Neural cell (in vitro differentiated cells): ENCODE measurements around the gene ARID3A. TPM values are rescaled to one million over a fixed set of nuclear protein-coding genes. Genes with fewer than 3 reads are reported as not detected.

Experiments used
- H2AFZ ChIP-seq: fragments of 200-600, 300-800 bp; sonication (generic), shearing (Covaris generic); 2 replicates; pipeline ENCODE4 v1.6.0; 2014; ENCODE audit warnings: low read depth, mild to moderate bottlenecking, antibody characterized with exemption, low read length, moderate library complexity
- H3F3A ChIP-seq: fragments of 200-600 bp; shearing (Covaris generic); 2 replicates; pipeline ENCODE4 v1.6.1; 2016; ENCODE audit warnings: mild to moderate bottlenecking, moderate library complexity, mixed read lengths, antibody characterized with exemption, low read length; ENCODE audit not compliant: insufficient read depth, poor library complexity, severe bottlenecking
- H3K27ac ChIP-seq: fragments of 200-600, 300-800 bp; sonication (generic), shearing (Covaris generic); 2 replicates; pipeline ENCODE4 v1.5.1; 2014; ENCODE audit warnings: mild to moderate bottlenecking, low read length, moderate library complexity
- H3K27me3 ChIP-seq: fragments of 300-800, 200-600 bp; sonication (generic), shearing (Covaris generic); 2 replicates; pipeline ENCODE4 v1.6.0; 2014; ENCODE audit warnings: mild to moderate bottlenecking, low read depth, low read length, moderate library complexity; ENCODE audit not compliant: insufficient read depth
- H3K36me3 ChIP-seq: fragments of 300-800, 200-600 bp; sonication (generic), shearing (Covaris generic); 2 replicates; pipeline ENCODE4 v1.5.1; 2014; ENCODE audit warnings: mild to moderate bottlenecking, antibody characterized with exemption, low read length, moderate library complexity; ENCODE audit not compliant: insufficient read depth
- H3K4me2 ChIP-seq: fragments of 300-800, 200-600 bp; sonication (generic), shearing (Covaris generic); 2 replicates; pipeline ENCODE4 v1.6.0; 2014; ENCODE audit warnings: mild to moderate bottlenecking, low read length
- H3K4me3 ChIP-seq: fragments of 300-800, 200-600 bp; sonication (generic), shearing (Covaris generic); 2 replicates; pipeline ENCODE4 v1.5.1; 2014; ENCODE audit warnings: mild to moderate bottlenecking, low read length, moderate library complexity
- H3K79me2 ChIP-seq: fragments of 200-600 bp; shearing (Covaris generic); replicated peaks from 2 replicates; pipeline ENCODE4 v1.6.0; 2014; ENCODE audit warnings: mild to moderate bottlenecking, low read length, moderate library complexity; ENCODE audit not compliant: insufficient read depth
- H3K9ac ChIP-seq: fragments of 300-800, 200-600 bp; sonication (generic), shearing (Covaris generic); 2 replicates; pipeline ENCODE4 v1.6.1; 2016; ENCODE audit warnings: mild to moderate bottlenecking, low read length, mixed read lengths
- H3K9me2 ChIP-seq: fragments of 200-600 bp; shearing (Covaris generic); 2 replicates; pipeline ENCODE4 v1.6.1; 2016; ENCODE audit warnings: mild to moderate bottlenecking, low read length, mixed read lengths; ENCODE audit not compliant: insufficient read depth
- H3K9me3 ChIP-seq: fragments of 200-600, 300-800 bp; sonication (generic), shearing (Covaris generic); 2 replicates; pipeline ENCODE4 v1.6.1; 2016; ENCODE audit warnings: mild to moderate bottlenecking, mixed run types, low read length, moderate library complexity, mixed read lengths
- H4K20me1 ChIP-seq: fragments of 200-600 bp; shearing (Covaris generic); 2 replicates; pipeline ENCODE4 v1.6.1; 2016; ENCODE audit warnings: mild to moderate bottlenecking, mixed run types; ENCODE audit not compliant: insufficient read depth
- CTCF ChIP-seq: fragments of 450-650 bp; IDR thresholded peaks from 2 replicates; pipeline ENCODE4 v1.5.1; 2014; ENCODE audit warnings: antibody characterized with exemption, mild to moderate bottlenecking, moderate library complexity; ENCODE audit not compliant: poor library complexity, severe bottlenecking
- EP300 ChIP-seq: fragments of 450-650 bp; conservative IDR thresholded peaks from 2 replicates; pipeline ENCODE4 v1.6.1; 2014; ENCODE audit warnings: antibody characterized with exemption, mild to moderate bottlenecking, moderate library complexity; ENCODE audit not compliant: poor library complexity, severe bottlenecking
- EZH2 ChIP-seq: fragments of 200-600, 300-800 bp; shearing (Covaris generic), sonication (generic); IDR thresholded peaks from 2 replicates; pipeline ENCODE4 v1.6.1; 2014; ENCODE audit warnings: antibody characterized with exemption, low read length, borderline replicate concordance, mild to moderate bottlenecking; ENCODE audit not compliant: insufficient read depth, poor library complexity, severe bottlenecking
- MXI1 ChIP-seq: fragments of 450-650 bp; conservative IDR thresholded peaks from 2 replicates; pipeline ENCODE4 v1.6.1; 2014; ENCODE audit warnings: antibody characterized with exemption, mild to moderate bottlenecking; ENCODE audit not compliant: poor library complexity, severe bottlenecking
- POLR2AphosphoS5 ChIP-seq: IDR thresholded peaks from 2 replicates; pipeline ENCODE4 v1.6.1; 2012
- RAD21 ChIP-seq: fragments of 450-650 bp; conservative IDR thresholded peaks from 2 replicates; pipeline ENCODE4 v1.6.1; 2014; ENCODE audit warnings: antibody characterized with exemption, mild to moderate bottlenecking, moderate library complexity
- REST ChIP-seq: IDR thresholded peaks from 2 replicates; pipeline ENCODE4 v1.6.1; 2012; ENCODE audit warnings: borderline replicate concordance
- SMC3 ChIP-seq: fragments of 450-650 bp; conservative IDR thresholded peaks from 2 replicates; pipeline ENCODE4 v1.6.1; 2014; ENCODE audit warnings: antibody characterized with exemption, mild to moderate bottlenecking, moderate library complexity; ENCODE audit not compliant: poor library complexity
- TAF1 ChIP-seq: IDR thresholded peaks from 2 replicates; pipeline ENCODE4 v1.6.1; 2012; ENCODE audit warnings: low read depth
- polyA plus RNA-seq: library from polyadenylated mRNA; depleted of rRNA; stranded (reverse); fragments of >200 nt; gene quantifications from 2 replicates; pipeline ENCODE4 v1.2.3, GENCODE V29; 2014

ARID3A gene
- polyA plus RNA-seq, 1 donor from 2014 or later = 11.4 TPM

- Histone ChIP-seq H3K4me2 (no peak overlapping the region), H3F3A (no peaks in the 10 kb centered on the region), H3K79me2 (no peaks in the 10 kb centered on the region), H2AFZ (no peak overlapping the region), H4K20me1 (no peaks in the 10 kb centered on the region), H3K27me3 (no peaks in the 10 kb centered on the region), H3K36me3 (peaks cover 5% of the 10 kb centered on the region), H3K4me3 (no peak overlapping the region), H3K9ac (no peak overlapping the region), H3K9me3 (no peaks in the 10 kb centered on the region), H3K27ac (no peak overlapping the region), H3K9me2 (no peaks in the 10 kb centered on the region)
- TF ChIP-seq EP300 (no peak), TAF1 (no peak), REST (no peak), POLR2AphosphoS5 (no peak), CTCF (no peak), EZH2 (no peak), RAD21 (no peak), SMC3 (no peak), MXI1 (no peak)
Observed at GRCh38 chr19:973726-974563, 48.1 kb downstream of the ARID3A start.

- no peaks in the 10 kb centered on the region for H4K20me1 ChIP-seq
- no peaks in the 10 kb centered on the region for H3K79me2 ChIP-seq
- H2AFZ ChIP-seq = no peak overlapping the region
- no peak overlapping the region for H3K9ac ChIP-seq
- H3K9me2 ChIP-seq = no peaks in the 10 kb centered on the region
- H3K27ac ChIP-seq = no peak overlapping the region
- no peak overlapping the region for H3K4me3 ChIP-seq
- no peaks in the 10 kb centered on the region for H3F3A ChIP-seq
- peaks cover 5% of the 10 kb centered on the region for H3K36me3 ChIP-seq
- H3K27me3 ChIP-seq = no peaks in the 10 kb centered on the region
- TF ChIP-seq POLR2AphosphoS5 = no peak
- TF ChIP-seq CTCF = no peak
- no peak for TF ChIP-seq SMC3
- no peak for TF ChIP-seq MXI1
- H3K9me3 ChIP-seq = no peaks in the 10 kb centered on the region
- no peak overlapping the region for H3K4me2 ChIP-seq
Observed at GRCh38 chr19:974564-975257, 48.9 kb downstream of the ARID3A start.
